Peyer's patch (tissue), 4 donors: Measurements from ENCODE around the gene PCNT.

ENCODE experiments used
- CTCF ChIP-seq, 6 experiments: fragments of 450-650 bp in 4 of 6; fragments of 200-600 bp in 2 of 6; sonication (generic) in 1 of 6; IDR thresholded peaks; one replicate each; pipeline ENCODE4 v1.5.1; 2017 to 2019; ENCODE audit warnings: antibody characterized with exemption in 6 of 6, mild to moderate bottlenecking in 3 of 6, moderate library complexity in 1 of 6
- POLR2A ChIP-seq, 2 donors: fragments of 450-650 bp; IDR thresholded peaks; one replicate each; pipeline ENCODE4 v1.5.1; 2017; ENCODE audit warnings: antibody characterized with exemption in 2 of 2, mild to moderate bottlenecking in 2 of 2, moderate library complexity in 2 of 2

GRCh38 chr21:46457801-46458314 lies 133.9 kb downstream of the PCNT start:
- TF ChIP-seq CTCF (IDR thresholded peaks at IDR 0.05) (no peak), POLR2A (IDR thresholded peaks at IDR 0.05) (no peak)
